ENCODE measurements around the gene RNF4. TPM values are rescaled to one million over a fixed set of nuclear protein-coding genes. Genes with fewer than 3 reads are reported as not detected.

RNF4 gene
- total and polyA plus RNA-seq, 3 donors from 2014 or later, result 61.3 to 69.8 (median 68.3) TPM

GRCh38 chr4:2457481-2458295, 11.2 kb upstream of the RNF4 start:
- Histone ChIP-seq H3K4me1 (no peaks in the 10 kb centered on the region), H3K27ac (no peak overlapping the region), H3K36me3 (ENCODE audit: low read depth, missing control alignments) (no peaks in the 10 kb centered on the region), H3K9me3 (no peaks in the 10 kb centered on the region), H3K4me3 (no peak overlapping the region), H3K27me3 (no peaks in the 10 kb centered on the region)
- DNase-seq, result no peak
- WGBS, 2 donors, result 87 to 90% methylated on average over 23 to 24 of the region's 24 CpGs
- intact Hi-C loops (cut with DNase I; ENCODE audit: low total_unique reads), result no loop called here
- TF ChIP-seq POLR2A (IDR thresholded peaks at IDR 0.05) (no peak), CTCF (IDR thresholded peaks at IDR 0.05) (no peak)

- Histone ChIP-seq H3K36me3 (ENCODE audit: low read depth, missing control alignments) (no peaks in the 10 kb centered on the region), H3K4me1 (peaks cover 9% of the 10 kb centered on the region), H3K27me3 (no peaks in the 10 kb centered on the region), H3K9me3 (no peaks in the 10 kb centered on the region), H3K27ac (no peak overlapping the region), H3K4me3 (no peak overlapping the region)
- intact Hi-C loops (cut with DNase I; ENCODE audit: low total_unique reads), result no loop called here
- 83 to 86% methylated on average over 18 to 38 of the region's 38 CpGs for WGBS, 2 donors
- no peak for DNase-seq
- TF ChIP-seq CTCF (IDR thresholded peaks at IDR 0.05) (no peak), POLR2A (IDR thresholded peaks at IDR 0.05) (no peak)
These were observed 10.1 kb upstream of the RNF4 start for GRCh38 chr4:2458546-2459491.

- no peak for TF ChIP-seq CTCF (IDR thresholded peaks at IDR 0.05)
- TF ChIP-seq POLR2A (IDR thresholded peaks at IDR 0.05), result no peak
These were observed 9.1 kb upstream of the RNF4 start for GRCh38 chr4:2459589-2460349.

GRCh38 chr4:2461246-2461960, 7.5 kb upstream of the RNF4 start:
- Histone ChIP-seq H3K27me3 (no peaks in the 10 kb centered on the region), H3K4me1 (peaks cover 9% of the 10 kb centered on the region), H3K36me3 (ENCODE audit: low read depth, missing control alignments) (no peaks in the 10 kb centered on the region), H3K9me3 (no peaks in the 10 kb centered on the region), H3K4me3 (no peak overlapping the region), H3K27ac (no peak overlapping the region)
- no peak for TF ChIP-seq CTCF (IDR thresholded peaks at IDR 0.05)
- TF ChIP-seq POLR2A (IDR thresholded peaks at IDR 0.05), result no peak
- intact Hi-C loops (cut with DNase I; ENCODE audit: low total_unique reads), result no loop called here
- WGBS, 2 donors, result 81% methylated on average over 14 to 15 of the region's 15 CpGs
- no peak for DNase-seq

More at GRCh38 chr4:2459589-2460349, 9.1 kb upstream of the RNF4 start:
- Histone ChIP-seq H3K27ac (no peak overlapping the region), H3K4me3 (no peak overlapping the region), H3K9me3 (no peaks in the 10 kb centered on the region), H3K27me3 (no peaks in the 10 kb centered on the region), H3K4me1 (peaks cover 9% of the 10 kb centered on the region), H3K36me3 (ENCODE audit: low read depth, missing control alignments) (no peaks in the 10 kb centered on the region)
- intact Hi-C loops (cut with DNase I; ENCODE audit: low total_unique reads), result no loop called here
- DNase-seq, result no peak
- WGBS, 2 donors, result 90 to 94% methylated on average over 14 to 19 of the region's 19 CpGs
